GM10248 (cell line): Measurements from ENCODE around the gene COL6A3.

Source experiments
- CTCF ChIA-PET: fragments of 300-600 bp; sonication (Branson Sonifier 250); formaldehyde crosslinking; extraction: SDS; loops from one replicate; lab custom pipeline; 2021; ENCODE audit warnings: antibody characterized with exemption; lab: Yijun Ruan, JAX
- POLR2A ChIA-PET: fragments of 350-650 bp; sonication (Branson Sonifier 250); formaldehyde crosslinking; extraction: SDS; loops from one replicate; lab custom pipeline; 2020; ENCODE audit warnings: antibody characterized with exemption; lab: Yijun Ruan, JAX
- DNase-seq: peaks from one replicate; pipeline ENCODE4 v3.0.0; 2012; ENCODE audit errors: extremely low spot score
- TF ChIP-seq, protein P1 (sequence below): IDR thresholded peaks from 2 replicates; pipeline ENCODE4 v1.5.1; 2012; ENCODE audit warnings: mild to moderate bottlenecking, low read depth; ENCODE audit errors: extremely low read depth, missing control alignments, control extremely low read depth

COL6A3 gene

DNA sequence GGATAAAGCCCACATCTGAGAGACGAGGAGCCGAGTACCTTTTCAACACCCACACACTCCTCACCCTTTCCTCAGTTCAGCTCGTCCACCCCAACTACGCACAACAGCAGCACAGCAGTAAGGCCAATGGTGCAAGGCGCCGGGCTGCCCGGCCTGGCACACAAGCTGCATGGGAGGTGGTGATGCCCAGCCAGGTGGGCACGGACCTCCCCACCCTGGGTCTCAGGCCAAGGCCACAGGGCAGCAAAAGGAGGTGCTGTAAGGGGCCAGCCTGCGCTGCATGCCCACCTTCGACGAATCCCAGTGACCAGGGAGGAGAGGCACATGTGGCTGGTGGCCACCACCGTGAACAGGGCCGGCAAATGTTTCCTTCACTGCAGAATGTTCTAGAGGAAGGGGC, 36.6 kb upstream of the COL6A3 start:
- CTCF ChIA-PET, result interaction anchor here (1.4 to 2.8 kb wide), 2 partner anchors 20 to 24 kb away, joined by 4 to 7 read pairs; no protein-coding TSS in a partner anchor
- TF ChIP-seq, protein P1, sequence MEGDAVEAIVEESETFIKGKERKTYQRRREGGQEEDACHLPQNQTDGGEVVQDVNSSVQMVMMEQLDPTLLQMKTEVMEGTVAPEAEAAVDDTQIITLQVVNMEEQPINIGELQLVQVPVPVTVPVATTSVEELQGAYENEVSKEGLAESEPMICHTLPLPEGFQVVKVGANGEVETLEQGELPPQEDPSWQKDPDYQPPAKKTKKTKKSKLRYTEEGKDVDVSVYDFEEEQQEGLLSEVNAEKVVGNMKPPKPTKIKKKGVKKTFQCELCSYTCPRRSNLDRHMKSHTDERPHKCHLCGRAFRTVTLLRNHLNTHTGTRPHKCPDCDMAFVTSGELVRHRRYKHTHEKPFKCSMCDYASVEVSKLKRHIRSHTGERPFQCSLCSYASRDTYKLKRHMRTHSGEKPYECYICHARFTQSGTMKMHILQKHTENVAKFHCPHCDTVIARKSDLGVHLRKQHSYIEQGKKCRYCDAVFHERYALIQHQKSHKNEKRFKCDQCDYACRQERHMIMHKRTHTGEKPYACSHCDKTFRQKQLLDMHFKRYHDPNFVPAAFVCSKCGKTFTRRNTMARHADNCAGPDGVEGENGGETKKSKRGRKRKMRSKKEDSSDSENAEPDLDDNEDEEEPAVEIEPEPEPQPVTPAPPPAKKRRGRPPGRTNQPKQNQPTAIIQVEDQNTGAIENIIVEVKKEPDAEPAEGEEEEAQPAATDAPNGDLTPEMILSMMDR, result no peak
- no peak for DNase-seq
- POLR2A ChIA-PET, result no interaction called here

DNA sequence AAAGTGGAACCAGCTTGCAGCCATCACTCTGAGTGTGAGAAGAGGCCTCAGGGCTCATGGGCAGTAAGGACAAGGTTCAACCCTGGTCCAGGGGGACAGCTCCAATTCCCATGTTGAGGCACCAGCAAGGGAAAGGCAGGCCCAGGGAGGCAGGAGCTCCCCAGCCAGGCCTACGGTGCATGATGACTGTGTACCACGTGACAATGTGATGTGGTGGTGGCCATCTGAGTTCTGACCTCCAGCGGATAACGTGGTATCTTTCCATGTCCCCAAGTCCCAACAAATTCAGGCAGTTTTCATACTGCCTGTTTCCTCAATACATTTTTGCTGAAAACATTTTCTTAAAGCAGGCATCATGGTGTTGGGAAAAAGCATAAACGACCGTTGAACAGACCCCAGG, 36.1 kb upstream of the COL6A3 start:
- DNase-seq, result no peak
- POLR2A ChIA-PET, result no interaction called here
- CTCF ChIA-PET, result interaction anchor here (2.8 kb wide), 1 partner anchor 25 kb away, joined by 7 read pairs; no protein-coding TSS in a partner anchor
- TF ChIP-seq, protein P1, result no peak

DNA sequence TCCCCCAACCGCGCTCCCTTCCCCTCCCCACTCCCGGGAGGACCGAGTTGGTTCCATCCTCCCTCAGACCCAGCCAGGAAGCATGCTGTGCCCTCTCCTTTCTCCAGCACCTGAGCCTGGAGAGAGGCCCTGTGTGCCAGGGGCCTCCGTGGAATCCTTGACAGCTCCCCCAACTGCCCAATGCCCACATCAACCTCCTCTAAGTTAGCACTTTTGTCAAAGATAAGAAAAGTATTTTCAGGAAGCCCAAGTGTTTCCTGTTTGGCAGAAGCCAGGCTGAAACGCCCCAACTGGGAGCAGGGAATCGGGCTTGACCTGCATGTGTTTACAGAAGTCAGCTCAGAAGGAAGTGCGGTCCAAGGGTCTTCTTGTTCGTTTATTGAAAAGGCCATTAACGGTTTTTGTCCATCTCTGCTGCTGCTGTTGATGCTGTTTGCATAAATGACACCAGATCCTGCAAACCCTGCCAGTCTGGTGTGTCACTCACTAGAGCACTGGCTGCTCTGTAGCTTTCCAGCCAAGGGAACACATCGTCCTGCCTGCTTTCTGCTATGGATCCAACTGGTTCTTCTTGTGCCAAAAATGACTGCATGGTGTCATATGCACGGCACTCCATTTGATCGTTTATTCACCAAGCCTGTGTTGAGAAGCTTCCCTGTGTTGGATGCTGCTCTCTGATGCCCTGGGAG, 35.4 kb upstream of the COL6A3 start:
- POLR2A ChIA-PET, result no interaction called here
- no peak for DNase-seq
- CTCF ChIA-PET, result interaction anchor here (2.8 kb wide), 1 partner anchor 26 kb away, joined by 7 read pairs; no protein-coding TSS in a partner anchor

DNA sequence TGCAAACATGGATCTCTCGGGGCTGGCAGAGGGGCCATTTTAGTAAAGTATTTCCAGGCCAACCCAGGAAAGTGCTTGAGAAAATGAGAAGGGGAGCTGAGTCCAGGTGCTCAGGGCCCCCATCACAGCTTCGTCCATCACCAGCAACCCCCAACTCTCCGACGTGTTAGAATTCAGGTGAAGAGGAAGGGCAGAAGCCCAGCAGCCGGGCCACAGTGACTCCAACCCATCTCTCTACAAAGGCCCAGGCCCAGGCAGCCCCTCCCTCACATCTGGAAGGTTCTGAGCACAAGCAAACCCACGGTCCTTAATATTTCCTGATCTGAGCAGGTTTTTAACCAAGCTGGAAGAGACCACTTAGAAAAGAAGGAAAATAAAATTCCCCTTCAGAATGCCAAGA, 34.7 kb upstream of the COL6A3 start:
- POLR2A ChIA-PET, result no interaction called here
- CTCF ChIA-PET, result no interaction called here
- TF ChIP-seq, protein P1, result no peak
- DNase-seq, result no peak

More for the DNA sequence above, 35.4 kb upstream of the COL6A3 start:
- TF ChIP-seq, protein P1, result no peak

DNA sequence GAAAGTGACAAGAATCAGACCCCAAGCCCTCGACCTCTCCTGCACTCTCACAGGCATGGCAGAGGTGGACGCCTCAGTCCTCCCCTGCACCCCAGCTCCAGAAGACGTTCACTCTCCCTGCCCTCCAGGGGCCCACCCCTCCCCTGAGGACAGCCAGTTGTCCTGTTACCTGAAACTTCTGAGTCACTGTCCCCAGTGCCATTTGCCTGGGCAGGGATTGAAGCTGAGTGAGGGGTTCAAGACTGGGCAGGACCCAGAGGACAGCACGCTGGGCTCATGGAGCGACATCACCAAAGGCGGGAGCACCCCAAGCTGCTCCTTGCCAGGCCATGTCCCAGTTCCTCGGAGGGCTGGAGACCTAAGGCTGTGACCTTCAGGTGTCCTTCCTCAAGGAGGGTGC, 34.2 kb upstream of the COL6A3 start:
- ChIA-PET POLR2A (no interaction called here), CTCF (no interaction called here)
- TF ChIP-seq, protein P1, result no peak
- no peak for DNase-seq

DNA sequence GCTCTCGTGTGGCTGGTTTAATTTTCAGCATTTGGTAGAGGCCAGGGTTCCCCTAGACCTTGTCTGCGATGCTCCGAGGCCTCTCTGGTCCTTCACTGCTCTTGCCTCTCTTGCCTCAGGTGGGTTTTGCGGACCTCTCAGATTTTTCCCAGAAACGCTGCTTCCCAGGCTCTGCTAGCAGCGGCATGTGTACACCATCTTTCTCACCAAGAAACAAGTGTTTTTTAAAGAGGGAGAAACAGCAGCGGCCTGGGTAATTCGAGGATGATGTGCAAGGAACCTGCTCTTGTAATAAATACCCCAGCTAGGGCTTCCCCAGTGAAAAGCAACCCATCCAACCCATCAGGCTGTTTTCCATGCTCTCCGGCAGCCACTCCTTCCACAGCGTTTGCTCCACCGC, 33.5 kb upstream of the COL6A3 start:
- no peak for DNase-seq
- ChIA-PET CTCF (no interaction called here), POLR2A (no interaction called here)
- TF ChIP-seq, protein P1, result no peak
